NCI-H226 (cell line): ENCODE measurements around the gene XAB2.

Experiments used
- DNase-seq: peaks from one replicate; pipeline ENCODE4 v3.0.0-alpha.2; 2015

Gene XAB2

GRCh38 chr19:7629347-7630054 lies at the start of gene XAB2, which contains the start of gene PET100:
Gene XAB2 (minus strand): TSS chr19:7629545. CDS start chr19:7629527, 18 bp downstream.
Gene PET100 (plus strand): TSS chr19:7629793. CDS start chr19:7629834, 41 bp downstream.
- peak; percentile 96 for DNase-seq

- DNase-seq, result no peak
Observed at GRCh38 chr19:7677669-7678311, 48.4 kb upstream of the XAB2 start.

- DNase-seq, result no peak
Observed at GRCh38 chr19:7676854-7677253, 47.5 kb upstream of the XAB2 start, which contains the start of gene MCEMP1. Gene MCEMP1 (plus strand): TSS chr19:7677090. CDS start chr19:7677121, 31 bp downstream.

- DNase-seq, result no peak
Observed at GRCh38 chr19:7676376-7676775, 47.0 kb upstream of the XAB2 start.

GRCh38 chr19:7674010-7675005 lies 45.0 kb upstream of the XAB2 start:
- peak; percentile 63 for DNase-seq

- DNase-seq, result no peak
Observed at GRCh38 chr19:7672522-7672921, 43.2 kb upstream of the XAB2 start.

GRCh38 chr19:7670790-7671189 lies 41.4 kb upstream of the XAB2 start:
- DNase-seq, result no peak

GRCh38 chr19:7670150-7670783 lies 40.9 kb upstream of the XAB2 start:
- no peak for DNase-seq

DNA sequence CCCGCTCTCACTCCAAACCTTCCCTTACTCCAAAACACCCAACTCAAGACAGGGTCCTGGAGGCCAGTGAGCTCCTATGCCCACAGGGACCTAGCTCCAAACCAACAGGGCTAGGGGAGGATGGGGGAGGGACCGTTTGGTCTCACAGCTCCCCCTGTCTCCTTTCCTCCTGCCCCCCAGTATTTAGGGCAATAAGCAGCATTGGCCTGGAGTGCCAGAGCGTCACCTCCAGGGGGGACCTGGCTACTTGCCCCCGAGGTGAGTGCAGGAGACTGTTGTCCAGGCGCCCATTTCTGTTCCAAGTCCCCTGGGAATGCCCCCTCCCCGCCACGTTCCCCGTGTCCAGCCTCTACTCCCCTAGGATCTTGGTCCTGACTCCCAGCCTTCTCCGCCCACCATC lies 40.3 kb upstream of the XAB2 start:
- no peak for DNase-seq

- DNase-seq, result no peak
Observed at GRCh38 chr19:7668842-7669241, 39.5 kb upstream of the XAB2 start, which contains the start of gene RETN. Gene RETN (plus strand): TSS chr19:7669049. CDS start chr19:7669327, 278 bp downstream.

DNA sequence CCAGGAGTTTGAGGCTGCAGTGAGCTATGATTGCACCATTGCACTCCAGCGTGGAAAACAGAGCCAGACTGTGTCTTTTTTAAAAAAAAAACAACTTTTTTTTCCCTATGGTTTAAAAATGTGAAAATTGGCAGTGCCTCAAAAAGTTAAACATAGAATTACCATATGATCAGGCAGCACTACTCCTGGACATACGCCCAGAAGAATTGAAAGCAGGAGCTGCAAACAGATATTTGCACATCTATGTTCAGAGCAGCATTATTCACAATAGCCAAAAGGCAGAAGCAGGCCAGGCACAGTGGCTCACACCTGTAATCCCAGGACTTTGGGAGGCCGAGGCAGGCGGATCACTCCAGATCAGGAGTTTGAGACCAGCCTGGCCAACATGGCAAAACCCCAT lies 35.7 kb upstream of the XAB2 start:
- no peak for DNase-seq

DNA sequence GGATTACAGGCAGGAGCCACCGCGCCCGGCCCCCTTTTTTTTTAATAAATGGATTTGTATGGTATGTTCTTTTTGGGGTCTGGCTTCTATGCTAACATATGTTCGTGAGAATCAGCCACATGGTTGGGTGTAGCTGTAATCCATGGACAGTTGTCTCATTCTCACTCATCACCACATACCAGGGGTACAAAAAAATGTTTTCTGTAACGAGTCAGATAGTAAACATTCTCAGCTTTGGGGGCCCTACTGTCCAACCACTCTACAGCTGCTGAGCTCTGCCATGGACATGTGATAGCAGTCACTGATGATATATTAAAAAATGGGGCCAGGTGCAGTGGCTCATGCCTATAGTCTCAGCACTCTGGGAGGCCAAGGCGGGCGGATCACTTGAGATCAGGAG lies 34.4 kb upstream of the XAB2 start:
- DNase-seq, result no peak

DNA sequence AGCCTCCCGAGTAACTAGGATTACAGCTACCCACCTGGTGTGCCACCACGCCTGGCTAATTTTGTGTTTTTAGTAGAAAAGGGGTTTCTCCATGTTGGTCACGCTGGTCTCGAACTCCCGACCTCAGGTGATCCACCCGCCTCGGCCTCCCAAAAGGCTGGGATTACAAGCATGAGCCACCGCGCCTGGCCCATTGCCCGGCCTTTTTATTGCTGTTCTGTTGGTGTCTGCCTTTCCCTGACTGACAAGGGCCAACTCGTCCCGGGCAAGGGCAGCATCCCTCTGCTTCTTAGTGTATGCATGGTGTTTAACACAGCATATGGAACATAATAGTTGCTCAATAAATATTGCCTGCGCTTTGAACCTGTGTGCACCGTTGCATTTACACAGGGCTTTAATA lies 33.3 kb upstream of the XAB2 start:
- DNase-seq, result no peak

DNA sequence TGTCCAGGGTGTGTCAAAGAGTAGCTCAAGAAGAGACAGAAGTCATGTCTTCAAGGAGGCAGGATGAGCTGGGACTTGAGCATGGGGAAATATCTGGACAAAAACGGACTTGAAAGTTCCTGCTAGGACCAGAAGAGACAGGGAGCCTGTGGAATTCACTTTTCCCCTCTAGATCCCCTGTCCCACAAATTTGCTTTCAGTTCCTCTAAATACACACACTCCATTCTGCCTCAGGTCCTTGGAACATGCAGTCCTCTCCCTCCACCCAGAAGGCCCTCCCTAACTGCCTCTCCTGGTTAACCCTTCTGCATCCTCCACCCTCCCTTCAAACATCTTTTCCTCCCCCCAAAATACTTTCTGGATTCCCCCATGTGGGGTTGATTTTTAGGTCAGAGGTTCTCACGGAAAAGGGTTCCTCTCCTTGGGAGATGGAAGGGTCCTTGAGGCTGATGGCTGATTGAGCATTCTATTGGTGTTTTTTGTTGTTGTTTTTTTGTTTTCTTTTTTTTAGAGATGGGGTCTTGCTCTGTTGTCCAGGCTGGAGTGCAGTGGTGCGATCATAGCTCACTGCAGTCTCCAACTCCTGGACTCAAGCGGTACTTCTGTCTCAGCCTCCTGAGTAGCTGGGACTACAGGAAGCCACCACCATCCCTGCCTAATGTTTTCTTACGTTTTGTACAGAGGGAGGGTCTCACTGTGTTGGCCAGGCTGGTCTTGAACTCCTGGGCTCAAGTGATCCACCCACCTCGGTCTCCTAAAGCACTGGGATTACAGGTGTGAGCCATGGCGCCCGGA lies 32.6 kb upstream of the XAB2 start:
- DNase-seq, result no peak

DNA sequence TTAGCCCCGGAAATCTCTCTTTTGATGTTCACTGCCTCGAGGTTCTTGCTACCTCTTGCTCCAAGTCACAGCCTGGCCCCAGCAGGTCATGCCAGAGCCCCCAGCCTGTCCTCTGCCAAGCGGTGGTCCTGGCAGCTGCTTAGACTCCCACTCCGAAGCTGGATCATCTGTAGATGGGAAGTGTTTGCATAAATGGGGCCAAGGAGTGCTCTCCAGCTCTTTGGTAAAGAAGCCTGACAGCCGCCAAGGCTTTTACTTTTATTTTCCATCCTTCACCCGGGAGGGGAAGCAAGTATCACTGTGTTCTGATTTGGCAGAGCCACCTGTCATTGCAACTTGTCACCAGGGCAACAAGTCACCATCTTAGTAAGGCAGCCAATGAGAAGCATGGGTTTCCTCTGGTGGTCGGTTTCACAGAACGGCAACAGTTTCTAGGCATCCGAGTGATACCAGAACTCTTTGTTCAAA lies 28.9 kb upstream of the XAB2 start:
- DNase-seq, result no peak

GRCh38 chr19:7657131-7657751 lies 27.9 kb upstream of the XAB2 start:
- no peak for DNase-seq

DNA sequence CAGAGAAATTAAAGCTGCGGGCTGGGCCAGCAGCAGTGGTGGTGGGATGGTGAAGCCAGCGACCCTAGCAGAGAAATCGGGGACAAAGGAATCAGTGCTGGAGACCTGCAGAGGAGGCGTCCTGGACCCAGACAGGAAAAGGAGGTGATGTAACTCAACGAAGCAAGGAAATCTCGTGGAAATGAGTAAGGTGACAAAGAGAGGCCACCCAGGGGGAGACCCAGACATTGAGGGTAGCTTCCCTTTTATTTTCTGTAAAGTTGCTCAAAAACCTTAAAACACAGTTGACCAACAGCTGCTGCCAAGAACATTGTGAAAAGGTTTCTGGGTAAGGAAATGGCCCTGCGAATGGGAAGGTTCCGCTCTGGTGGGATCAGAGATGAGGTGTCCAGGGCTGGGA lies 26.2 kb upstream of the XAB2 start:
- DNase-seq, result no peak

DNA sequence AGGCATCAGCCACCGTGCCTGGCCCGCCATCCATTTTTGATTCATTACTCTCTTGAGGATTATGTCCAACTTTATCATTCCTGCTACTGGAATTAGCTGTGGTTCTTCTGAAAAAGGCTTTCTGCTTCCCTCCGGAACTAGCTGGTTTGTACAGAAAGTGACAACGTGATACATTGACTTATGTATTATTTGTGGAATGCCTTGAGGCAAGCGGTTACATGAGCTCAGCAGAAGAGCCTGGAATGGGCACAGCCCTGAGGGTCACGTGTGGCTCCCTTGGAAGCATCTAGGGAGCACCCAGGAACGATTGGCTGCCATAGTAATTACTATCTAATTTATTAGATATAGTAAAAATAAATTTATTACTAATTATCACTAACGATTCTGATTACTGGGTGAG lies 25.1 kb upstream of the XAB2 start:
- no peak for DNase-seq

- DNase-seq, result peak; percentile 28
Observed at GRCh38 chr19:7652061-7652641, 22.8 kb upstream of the XAB2 start.

DNA sequence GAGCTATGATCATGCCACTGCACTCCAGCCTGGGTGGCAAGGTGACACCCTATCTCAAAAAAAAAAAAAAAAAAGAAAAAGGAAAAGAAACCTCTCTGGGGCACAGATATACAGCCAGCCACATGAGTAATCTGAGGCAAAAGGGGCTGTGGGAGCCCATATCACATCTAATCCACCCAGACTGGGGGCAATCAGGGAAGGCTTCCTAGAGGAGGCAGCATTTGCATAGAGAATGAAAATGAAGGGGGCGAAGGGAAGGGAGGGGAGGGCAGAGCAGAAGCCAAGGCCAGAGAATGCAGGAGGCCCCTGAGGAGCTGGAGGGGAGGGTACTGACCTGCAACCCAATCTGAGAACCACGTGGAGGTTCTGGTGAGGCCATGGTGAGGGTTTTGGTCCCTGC lies 20.8 kb upstream of the XAB2 start:
- DNase-seq, result no peak
